Measurements from ENCODE around the gene SS18.

The SS18 gene

GRCh38 chr18:26097563-26097962, 7.2 kb upstream of the SS18 start:
- no peak overlapping the region for H3K27ac ChIP-seq (ENCODE audit: low read depth, low read length)
- no peak overlapping the region for H3K4me3 ChIP-seq (ENCODE audit: low read depth in 1 of 2, low read length in 2 of 2)
- no peaks in the 10 kb centered on the region for H3K9me3 ChIP-seq (ENCODE audit: low read length)
- H3K36me3 ChIP-seq (ENCODE audit: insufficient read depth, low read length) = no peaks in the 10 kb centered on the region
- no peak overlapping the region for H3K9ac ChIP-seq (ENCODE audit: low read length)
- no peaks in the 10 kb centered on the region for H3K4me1 ChIP-seq (ENCODE audit: insufficient read depth, low read length)
- no peaks in the 10 kb centered on the region for H3K27me3 ChIP-seq (ENCODE audit: control insufficient read depth in 1 of 2, insufficient read depth in 2 of 2, low read length in 2 of 2)

- Histone ChIP-seq H3K9me3 (ENCODE audit: low read length) (no peaks in the 10 kb centered on the region), H3K4me3 (ENCODE audit: low read depth in 1 of 2, low read length in 2 of 2) (no peak overlapping the region), H3K27me3 (ENCODE audit: control insufficient read depth in 1 of 2, insufficient read depth in 2 of 2, low read length in 2 of 2) (no peaks in the 10 kb centered on the region), H3K27ac (ENCODE audit: low read depth, low read length) (no peak overlapping the region), H3K4me1 (ENCODE audit: insufficient read depth, low read length) (no peaks in the 10 kb centered on the region), H3K9ac (ENCODE audit: low read length) (no peak overlapping the region), H3K36me3 (ENCODE audit: insufficient read depth, low read length) (no peaks in the 10 kb centered on the region)
Measured at GRCh38 chr18:26096852-26097251, 6.4 kb upstream of the SS18 start.

GRCh38 chr18:26091047-26091630, 726 bp upstream of the SS18 start:
- Histone ChIP-seq H3K36me3 (ENCODE audit: insufficient read depth, low read length) (peaks cover 9% of the 10 kb centered on the region), H3K27ac (ENCODE audit: low read depth, low read length) (peak overlapping the region; percentile 98), H3K4me1 (ENCODE audit: insufficient read depth, low read length) (peaks cover 19% of the 10 kb centered on the region), H3K9me3 (ENCODE audit: low read length) (no peaks in the 10 kb centered on the region), H3K4me3 (ENCODE audit: low read depth in 1 of 2, low read length in 2 of 2) (peak overlapping the region; percentile 82 to 95), H3K27me3 (ENCODE audit: control insufficient read depth in 1 of 2, insufficient read depth in 2 of 2, low read length in 2 of 2) (no peaks in the 10 kb centered on the region), H3K9ac (ENCODE audit: low read length) (peak overlapping the region; percentile 75)

GRCh38 chr18:26089293-26090129, 902 bp downstream of the SS18 start:
- Histone ChIP-seq H3K4me3 (ENCODE audit: low read depth in 1 of 2, low read length in 2 of 2) (peak overlapping the region; percentile 82 to 95), H3K27me3 (ENCODE audit: control insufficient read depth in 1 of 2, insufficient read depth in 2 of 2, low read length in 2 of 2) (no peaks in the 10 kb centered on the region), H3K9ac (ENCODE audit: low read length) (peak overlapping the region; percentile 45), H3K27ac (ENCODE audit: low read depth, low read length) (peak overlapping the region; percentile 98), H3K36me3 (ENCODE audit: insufficient read depth, low read length) (peaks cover 9% of the 10 kb centered on the region), H3K4me1 (ENCODE audit: insufficient read depth, low read length) (peaks cover 19% of the 10 kb centered on the region), H3K9me3 (ENCODE audit: low read length) (no peaks in the 10 kb centered on the region)

- peaks cover 19% of the 10 kb centered on the region for H3K4me1 ChIP-seq (ENCODE audit: insufficient read depth, low read length)
- peak overlapping the region; percentile 45 for H3K9ac ChIP-seq (ENCODE audit: low read length)
- peaks cover 13% of the 10 kb centered on the region for H3K36me3 ChIP-seq (ENCODE audit: insufficient read depth, low read length)
- no peaks in the 10 kb centered on the region for H3K9me3 ChIP-seq (ENCODE audit: low read length)
- H3K4me3 ChIP-seq (ENCODE audit: low read depth in 1 of 2, low read length in 2 of 2) = peak overlapping the region in 1 of 2 donors; percentile 95
- no peaks in the 10 kb centered on the region for H3K27me3 ChIP-seq (ENCODE audit: control insufficient read depth in 1 of 2, insufficient read depth in 2 of 2, low read length in 2 of 2)
- peak overlapping the region; percentile 98 for H3K27ac ChIP-seq (ENCODE audit: low read depth, low read length)
Measured at GRCh38 chr18:26088487-26088886, 1.9 kb downstream of the SS18 start.

- H3K27ac ChIP-seq (ENCODE audit: low read depth, low read length) = no peak overlapping the region
- no peak overlapping the region for H3K9ac ChIP-seq (ENCODE audit: low read length)
- H3K4me3 ChIP-seq (ENCODE audit: low read depth in 1 of 2, low read length in 2 of 2) = no peak overlapping the region
- H3K36me3 ChIP-seq (ENCODE audit: insufficient read depth, low read length) = peaks cover 13% of the 10 kb centered on the region
- no peaks in the 10 kb centered on the region for H3K27me3 ChIP-seq (ENCODE audit: control insufficient read depth in 1 of 2, insufficient read depth in 2 of 2, low read length in 2 of 2)
- no peaks in the 10 kb centered on the region for H3K9me3 ChIP-seq (ENCODE audit: low read length)
- peaks cover 19% of the 10 kb centered on the region for H3K4me1 ChIP-seq (ENCODE audit: insufficient read depth, low read length)
Measured at GRCh38 chr18:26086959-26087358, 3.5 kb downstream of the SS18 start.

- H3K4me3 ChIP-seq (ENCODE audit: low read depth in 1 of 2, low read length in 2 of 2) = no peak overlapping the region
- no peak overlapping the region for H3K27ac ChIP-seq (ENCODE audit: low read depth, low read length)
- no peak overlapping the region for H3K9ac ChIP-seq (ENCODE audit: low read length)
- H3K9me3 ChIP-seq (ENCODE audit: low read length) = no peaks in the 10 kb centered on the region
- H3K36me3 ChIP-seq (ENCODE audit: insufficient read depth, low read length) = peaks cover 13% of the 10 kb centered on the region
- H3K4me1 ChIP-seq (ENCODE audit: insufficient read depth, low read length) = peaks cover 19% of the 10 kb centered on the region
- no peaks in the 10 kb centered on the region for H3K27me3 ChIP-seq (ENCODE audit: control insufficient read depth in 1 of 2, insufficient read depth in 2 of 2, low read length in 2 of 2)
Measured at GRCh38 chr18:26085056-26085455, 5.4 kb downstream of the SS18 start.

- Histone ChIP-seq H3K4me3 (ENCODE audit: low read depth in 1 of 2, low read length in 2 of 2) (no peak overlapping the region), H3K4me1 (ENCODE audit: insufficient read depth, low read length) (peaks cover 4% of the 10 kb centered on the region), H3K27ac (ENCODE audit: low read depth, low read length) (no peak overlapping the region), H3K36me3 (ENCODE audit: insufficient read depth, low read length) (peaks cover 13% of the 10 kb centered on the region), H3K27me3 (ENCODE audit: control insufficient read depth in 1 of 2, insufficient read depth in 2 of 2, low read length in 2 of 2) (no peaks in the 10 kb centered on the region), H3K9ac (ENCODE audit: low read length) (no peak overlapping the region), H3K9me3 (ENCODE audit: low read length) (no peaks in the 10 kb centered on the region)
Measured at GRCh38 chr18:26083099-26083498, 7.3 kb downstream of the SS18 start.

GRCh38 chr18:26082475-26082874, 7.9 kb downstream of the SS18 start:
- Histone ChIP-seq H3K27me3 (ENCODE audit: control insufficient read depth in 1 of 2, insufficient read depth in 2 of 2, low read length in 2 of 2) (no peaks in the 10 kb centered on the region), H3K9me3 (ENCODE audit: low read length) (no peaks in the 10 kb centered on the region), H3K4me3 (ENCODE audit: low read depth in 1 of 2, low read length in 2 of 2) (no peak overlapping the region), H3K4me1 (ENCODE audit: insufficient read depth, low read length) (no peaks in the 10 kb centered on the region), H3K9ac (ENCODE audit: low read length) (no peak overlapping the region), H3K36me3 (ENCODE audit: insufficient read depth, low read length) (peaks cover 13% of the 10 kb centered on the region), H3K27ac (ENCODE audit: low read depth, low read length) (no peak overlapping the region)

- no peaks in the 10 kb centered on the region for H3K4me1 ChIP-seq (ENCODE audit: insufficient read depth, low read length)
- no peak overlapping the region for H3K27ac ChIP-seq (ENCODE audit: low read depth, low read length)
- H3K9ac ChIP-seq (ENCODE audit: low read length) = no peak overlapping the region
- no peak overlapping the region for H3K4me3 ChIP-seq (ENCODE audit: low read depth in 1 of 2, low read length in 2 of 2)
- H3K9me3 ChIP-seq (ENCODE audit: low read length) = no peaks in the 10 kb centered on the region
- no peaks in the 10 kb centered on the region for H3K27me3 ChIP-seq (ENCODE audit: control insufficient read depth in 1 of 2, insufficient read depth in 2 of 2, low read length in 2 of 2)
- H3K36me3 ChIP-seq (ENCODE audit: insufficient read depth, low read length) = peaks cover 17% of the 10 kb centered on the region
Measured at GRCh38 chr18:26074246-26074645, 16.2 kb downstream of the SS18 start.

GRCh38 chr18:26073758-26074157, 16.7 kb downstream of the SS18 start:
- no peaks in the 10 kb centered on the region for H3K27me3 ChIP-seq (ENCODE audit: control insufficient read depth in 1 of 2, insufficient read depth in 2 of 2, low read length in 2 of 2)
- H3K4me3 ChIP-seq (ENCODE audit: low read depth in 1 of 2, low read length in 2 of 2) = no peak overlapping the region
- no peak overlapping the region for H3K27ac ChIP-seq (ENCODE audit: low read depth, low read length)
- H3K36me3 ChIP-seq (ENCODE audit: insufficient read depth, low read length) = peaks cover 17% of the 10 kb centered on the region
- H3K4me1 ChIP-seq (ENCODE audit: insufficient read depth, low read length) = no peaks in the 10 kb centered on the region
- no peaks in the 10 kb centered on the region for H3K9me3 ChIP-seq (ENCODE audit: low read length)
- no peak overlapping the region for H3K9ac ChIP-seq (ENCODE audit: low read length)

GRCh38 chr18:26071725-26072124, 18.7 kb downstream of the SS18 start:
- H3K4me1 ChIP-seq (ENCODE audit: insufficient read depth, low read length) = no peaks in the 10 kb centered on the region
- no peak overlapping the region for H3K4me3 ChIP-seq (ENCODE audit: low read depth in 1 of 2, low read length in 2 of 2)
- peaks cover 27% of the 10 kb centered on the region for H3K36me3 ChIP-seq (ENCODE audit: insufficient read depth, low read length)
- H3K9me3 ChIP-seq (ENCODE audit: low read length) = no peaks in the 10 kb centered on the region
- no peak overlapping the region for H3K9ac ChIP-seq (ENCODE audit: low read length)
- H3K27ac ChIP-seq (ENCODE audit: low read depth, low read length) = no peak overlapping the region
- H3K27me3 ChIP-seq (ENCODE audit: control insufficient read depth in 1 of 2, insufficient read depth in 2 of 2, low read length in 2 of 2) = no peaks in the 10 kb centered on the region

All from muscle layer of colon (tissue), 2 donors.